ENCODE data around the gene PTRH2. TPM values are rescaled to one million over a fixed set of nuclear protein-coding genes. Genes with fewer than 3 reads are reported as not detected.

PTRH2 gene
- total RNA-seq, 1 donor from 2014 or later = 10.9 TPM

DNA sequence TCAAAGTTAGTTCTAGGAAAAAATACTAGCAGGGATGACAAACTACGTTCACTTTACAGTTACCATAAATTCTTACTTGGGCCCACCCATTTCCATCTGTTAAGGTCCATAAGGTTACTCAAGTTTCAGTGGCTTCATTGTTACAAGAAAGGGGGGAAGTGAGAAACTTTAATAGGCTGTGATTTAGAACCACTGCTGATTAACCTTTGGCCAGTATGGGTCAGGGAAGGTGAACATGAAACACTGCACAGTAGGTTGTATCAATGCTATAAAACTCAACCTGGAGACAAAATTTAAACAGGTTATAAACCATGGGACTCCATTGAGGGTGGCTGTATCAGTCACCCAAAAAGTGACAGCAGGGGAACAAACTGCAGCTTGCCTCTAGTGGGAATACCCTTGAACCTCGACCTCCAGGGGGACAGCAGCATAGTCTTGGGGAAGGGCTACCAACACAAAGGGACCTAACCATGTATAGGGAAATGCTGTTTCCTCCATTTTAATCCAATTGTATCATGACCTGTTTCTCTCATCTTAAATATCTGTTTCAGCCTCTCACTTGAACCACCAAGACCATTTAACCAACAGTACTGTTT, 10.4 kb downstream of the PTRH2 start:
- Histone ChIP-seq H3K4me1 (peaks cover 5% of the 10 kb centered on the region), H3K27ac (replicated peaks) (no peak overlapping the region), H3K27me3 (ENCODE audit: low read depth) (no peaks in the 10 kb centered on the region), H3K9me3 (replicated peaks) (no peaks in the 10 kb centered on the region), H3K4me3 (no peak overlapping the region), H3K36me3 (peaks cover 82% of the 10 kb centered on the region)
- TF ChIP-seq, protein P1, sequence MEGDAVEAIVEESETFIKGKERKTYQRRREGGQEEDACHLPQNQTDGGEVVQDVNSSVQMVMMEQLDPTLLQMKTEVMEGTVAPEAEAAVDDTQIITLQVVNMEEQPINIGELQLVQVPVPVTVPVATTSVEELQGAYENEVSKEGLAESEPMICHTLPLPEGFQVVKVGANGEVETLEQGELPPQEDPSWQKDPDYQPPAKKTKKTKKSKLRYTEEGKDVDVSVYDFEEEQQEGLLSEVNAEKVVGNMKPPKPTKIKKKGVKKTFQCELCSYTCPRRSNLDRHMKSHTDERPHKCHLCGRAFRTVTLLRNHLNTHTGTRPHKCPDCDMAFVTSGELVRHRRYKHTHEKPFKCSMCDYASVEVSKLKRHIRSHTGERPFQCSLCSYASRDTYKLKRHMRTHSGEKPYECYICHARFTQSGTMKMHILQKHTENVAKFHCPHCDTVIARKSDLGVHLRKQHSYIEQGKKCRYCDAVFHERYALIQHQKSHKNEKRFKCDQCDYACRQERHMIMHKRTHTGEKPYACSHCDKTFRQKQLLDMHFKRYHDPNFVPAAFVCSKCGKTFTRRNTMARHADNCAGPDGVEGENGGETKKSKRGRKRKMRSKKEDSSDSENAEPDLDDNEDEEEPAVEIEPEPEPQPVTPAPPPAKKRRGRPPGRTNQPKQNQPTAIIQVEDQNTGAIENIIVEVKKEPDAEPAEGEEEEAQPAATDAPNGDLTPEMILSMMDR (IDR thresholded peaks at IDR 0.05; ENCODE audit: borderline replicate concordance) = no peak
- no peak for DNase-seq
- intact Hi-C loops (cut with micrococcal nuclease) = no loop called here

DNA sequence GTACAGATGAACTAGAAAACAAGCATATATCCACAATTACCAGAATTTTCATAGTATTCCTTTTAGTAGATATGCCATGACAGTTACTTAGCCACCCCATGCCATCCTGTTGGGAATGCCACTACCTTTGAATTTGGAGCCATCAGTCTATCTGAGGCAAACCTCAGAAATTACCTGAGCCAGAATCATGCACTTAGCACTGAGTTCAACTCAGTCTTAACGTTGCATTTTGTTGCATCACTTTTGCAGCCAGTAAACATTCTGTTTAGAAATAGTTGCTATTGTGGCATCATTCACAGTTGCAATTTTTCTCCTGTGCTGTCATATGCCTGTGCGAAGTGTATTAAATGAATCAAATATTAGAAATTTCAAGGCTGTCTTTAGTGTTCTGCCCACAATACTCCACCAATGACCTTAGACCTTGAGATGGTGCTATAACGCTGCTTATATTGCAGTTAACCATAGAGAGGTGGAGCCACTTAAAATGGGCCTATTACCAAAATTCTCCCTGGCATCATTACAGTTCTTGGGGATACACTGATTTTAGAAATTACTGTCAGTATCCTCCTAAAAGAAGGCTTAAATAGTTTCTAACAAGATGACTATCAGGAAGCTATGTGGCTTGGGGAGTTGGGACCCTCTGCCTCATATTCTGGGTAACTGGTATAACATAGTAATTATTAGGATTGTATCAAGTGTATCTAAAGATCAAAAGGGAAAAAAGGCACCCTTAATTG, 11.1 kb downstream of the PTRH2 start:
- H3K4me1 ChIP-seq = peaks cover 5% of the 10 kb centered on the region
- TF ChIP-seq, protein P1 (IDR thresholded peaks at IDR 0.05; ENCODE audit: borderline replicate concordance) = no peak
- intact Hi-C loops (cut with micrococcal nuclease) = no loop called here
- no peak for DNase-seq
- H3K36me3 ChIP-seq = peaks cover 88% of the 10 kb centered on the region
- no peaks in the 10 kb centered on the region for H3K9me3 ChIP-seq (replicated peaks)
- H3K4me3 ChIP-seq = no peak overlapping the region
- H3K27me3 ChIP-seq (ENCODE audit: low read depth) = no peaks in the 10 kb centered on the region
- no peak overlapping the region for H3K27ac ChIP-seq (replicated peaks)

DNA sequence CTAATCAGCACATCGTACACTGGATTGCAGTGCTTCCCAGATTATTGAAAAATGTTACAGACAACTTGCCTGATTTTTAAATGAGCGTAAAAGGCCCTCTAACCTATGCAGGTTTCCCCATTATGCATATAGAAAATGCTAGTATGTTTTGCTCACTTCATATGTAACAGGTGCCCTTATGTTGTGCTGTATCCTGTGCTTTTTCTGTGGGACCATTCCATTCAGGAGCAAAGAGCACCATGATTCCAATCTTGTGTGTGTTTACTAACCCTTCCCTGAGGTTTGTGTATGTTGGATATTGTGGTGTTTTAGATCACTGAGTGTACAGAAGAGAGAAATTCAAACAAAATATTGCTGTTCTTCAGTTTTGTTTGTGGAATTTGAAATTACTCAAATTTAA, 12.9 kb downstream of the PTRH2 start:
- H3K27ac ChIP-seq (replicated peaks) = no peak overlapping the region
- H3K4me1 ChIP-seq = no peaks in the 10 kb centered on the region
- no peaks in the 10 kb centered on the region for H3K9me3 ChIP-seq (replicated peaks)
- H3K36me3 ChIP-seq = peaks cover 97% of the 10 kb centered on the region
- intact Hi-C loops (cut with micrococcal nuclease) = no loop called here
- no peaks in the 10 kb centered on the region for H3K27me3 ChIP-seq (ENCODE audit: low read depth)
- TF ChIP-seq, protein P1 (IDR thresholded peaks at IDR 0.05; ENCODE audit: borderline replicate concordance) = no peak
- DNase-seq = no peak
- no peak overlapping the region for H3K4me3 ChIP-seq

DNA sequence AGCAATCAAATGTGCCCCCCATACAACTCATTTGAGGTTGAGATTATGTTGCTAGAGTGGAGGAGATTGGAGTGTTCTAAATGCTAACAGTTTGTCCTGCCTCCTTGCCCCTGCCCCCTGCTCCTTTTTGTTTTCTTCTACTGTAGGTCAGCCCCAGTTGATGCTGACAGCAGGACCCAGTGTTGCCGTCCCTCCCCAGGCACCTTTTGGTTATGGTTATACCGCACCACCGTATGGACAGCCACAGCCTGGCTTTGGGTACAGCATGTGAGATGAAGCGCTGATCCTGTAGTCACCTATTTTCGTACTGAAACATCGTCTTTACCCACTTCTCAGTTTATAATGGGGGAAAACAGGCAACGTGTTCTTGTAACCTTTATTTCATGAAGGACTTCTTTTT, 13.6 kb downstream of the PTRH2 start:
- Histone ChIP-seq H3K4me1 (peaks cover under 1% of the 10 kb centered on the region), H3K27me3 (ENCODE audit: low read depth) (no peaks in the 10 kb centered on the region), H3K9me3 (replicated peaks) (no peaks in the 10 kb centered on the region), H3K4me3 (no peak overlapping the region), H3K36me3 (peaks cover 97% of the 10 kb centered on the region), H3K27ac (replicated peaks) (no peak overlapping the region)
- intact Hi-C loops (cut with micrococcal nuclease) = no loop called here
- no peak for DNase-seq
- TF ChIP-seq, protein P1 (IDR thresholded peaks at IDR 0.05; ENCODE audit: borderline replicate concordance) = no peak

DNA sequence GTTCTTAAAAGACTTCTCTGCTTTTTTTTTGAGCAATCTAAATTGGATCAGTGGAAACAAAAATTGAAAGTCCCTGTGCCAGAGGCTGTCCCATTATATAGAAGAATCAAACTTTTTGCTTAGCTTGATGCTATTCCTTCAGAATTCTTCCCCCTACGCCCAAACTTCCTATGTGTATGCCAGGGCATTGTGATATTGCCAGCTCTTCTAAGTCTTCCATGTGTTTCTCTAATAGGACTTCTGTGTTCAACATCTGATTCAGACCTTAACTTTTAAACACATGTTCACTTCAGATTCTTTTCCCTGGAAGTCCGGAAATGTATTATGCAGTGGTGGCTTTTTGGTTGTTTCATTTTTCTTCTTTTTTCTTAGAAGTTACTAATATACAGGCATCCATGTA, 18.7 kb downstream of the PTRH2 start:
- no peaks in the 10 kb centered on the region for H3K9me3 ChIP-seq (replicated peaks)
- no peaks in the 10 kb centered on the region for H3K27me3 ChIP-seq (ENCODE audit: low read depth)
- peaks cover 11% of the 10 kb centered on the region for H3K4me1 ChIP-seq
- H3K4me3 ChIP-seq = no peak overlapping the region
- TF ChIP-seq, protein P1 (IDR thresholded peaks at IDR 0.05; ENCODE audit: borderline replicate concordance) = no peak
- DNase-seq = no peak
- H3K27ac ChIP-seq (replicated peaks) = peak overlapping the region; percentile 8
- H3K36me3 ChIP-seq = peaks cover 100% of the 10 kb centered on the region
- intact Hi-C loops (cut with micrococcal nuclease) = no loop called here

All from left ventricle myocardium inferior (tissue), 1 donor.